Measurements from ENCODE around the gene BAIAP2. TPM values are rescaled to one million over a fixed set of nuclear protein-coding genes. Genes with fewer than 3 reads are reported as not detected.

The BAIAP2 gene
- total and polyA plus RNA-seq, 2 of the 13 experiments (the other 11 are each of a cell fraction or from before 2014, with no cell fraction given): 22.5 to 24.0 TPM

DNA sequence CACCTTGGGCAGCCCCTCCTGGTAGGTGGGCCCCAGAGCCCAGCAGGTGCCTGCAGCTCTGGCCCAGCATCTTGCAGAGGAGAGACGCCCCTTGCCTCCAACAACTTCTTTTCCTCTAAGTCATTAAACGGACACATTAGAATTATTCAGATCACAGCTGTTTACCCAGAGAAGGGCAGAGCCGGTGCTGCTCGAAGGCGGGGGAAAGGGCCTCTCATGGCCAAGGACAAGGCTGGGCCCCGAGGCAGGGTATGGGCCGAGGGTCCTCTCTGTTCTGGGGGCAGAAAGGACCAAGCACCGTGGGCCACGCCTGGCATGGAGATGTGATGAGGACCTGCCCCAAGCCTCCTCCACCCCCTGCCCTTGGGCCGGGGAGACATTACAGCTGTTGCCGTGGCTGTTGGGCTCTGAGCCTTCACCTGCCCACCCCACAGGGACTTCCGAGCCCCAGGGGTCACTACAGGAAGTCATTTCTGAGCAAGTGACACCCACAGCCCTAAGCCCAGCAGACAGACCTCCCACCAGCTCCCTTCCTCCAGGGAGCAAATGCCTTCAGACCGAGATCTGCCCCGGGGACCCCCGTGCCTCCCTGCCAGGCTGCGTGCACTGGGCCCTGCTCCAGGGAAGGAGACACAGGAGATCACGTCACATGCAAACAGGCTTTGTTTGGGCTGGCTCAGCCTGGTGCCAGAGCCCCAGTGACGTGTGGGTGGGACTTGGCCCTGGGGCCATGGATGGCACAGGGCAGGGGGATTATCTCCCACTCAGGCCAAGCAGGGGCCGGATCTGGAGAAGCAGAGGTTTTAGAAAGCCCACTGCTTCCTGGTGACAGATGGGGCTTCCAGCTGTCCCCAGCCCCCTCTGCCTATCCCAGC lies 129.7 kb downstream of the BAIAP2 start (continued):
- no peak for TF ChIP-seq ZNF143 (CRISPR knock-in tag; IDR thresholded peaks at IDR 0.05)
- no peak for TF ChIP-seq TCF12 (IDR thresholded peaks at IDR 0.05)
- 0 out of 2 replicates have a peak, but pooled peaks have one; percentile 52 for TF ChIP-seq TCF12 (CRISPR knock-in tag; IDR thresholded peaks at IDR 0.05)
- TF ChIP-seq MYC (CRISPR knock-in tag; IDR thresholded peaks at IDR 0.05; ENCODE audit: borderline replicate concordance): no peak
- TF ChIP-seq YEATS4 (CRISPR knock-in tag; IDR thresholded peaks at IDR 0.05; ENCODE audit: borderline replicate concordance): 0 out of 2 replicates have a peak, but pooled peaks have one; percentile 20
- TF ChIP-seq ZNF660 (CRISPR knock-in tag; IDR thresholded peaks at IDR 0.05; ENCODE audit: borderline replicate concordance, low read depth): 0 out of 2 replicates have a peak, but pooled peaks have one; percentile 38
- TF ChIP-seq BHLHE40 (IDR thresholded peaks at IDR 0.05; ENCODE audit: low read length): no peak
- no peak; a peak in 1 of 4 replicates for TF ChIP-seq KLF16 (CRISPR knock-in tag; IDR thresholded peaks at IDR 0.05)
- TF ChIP-seq, protein P1, sequence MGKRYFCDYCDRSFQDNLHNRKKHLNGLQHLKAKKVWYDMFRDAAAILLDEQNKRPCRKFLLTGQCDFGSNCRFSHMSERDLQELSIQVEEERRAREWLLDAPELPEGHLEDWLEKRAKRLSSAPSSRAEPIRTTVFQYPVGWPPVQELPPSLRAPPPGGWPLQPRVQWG (CRISPR knock-in tag; IDR thresholded peaks at IDR 0.05; ENCODE audit: borderline replicate concordance, low read depth): no peak
- TF ChIP-seq ATF7 (IDR thresholded peaks at IDR 0.05): no peak
- peak; percentile 91 for TF ChIP-seq ATF7 (CRISPR knock-in tag; IDR thresholded peaks at IDR 0.05)
- TF ChIP-seq SATB2 (CRISPR knock-in tag; IDR thresholded peaks at IDR 0.05): no peak
- peak; percentile 44; the same call in 1 of the 2 replicates for TF ChIP-seq CREM (IDR thresholded peaks at IDR 0.05)
- TF ChIP-seq CREM (CRISPR knock-in tag; IDR thresholded peaks at IDR 0.05): no peak
- TF ChIP-seq, protein P2, sequence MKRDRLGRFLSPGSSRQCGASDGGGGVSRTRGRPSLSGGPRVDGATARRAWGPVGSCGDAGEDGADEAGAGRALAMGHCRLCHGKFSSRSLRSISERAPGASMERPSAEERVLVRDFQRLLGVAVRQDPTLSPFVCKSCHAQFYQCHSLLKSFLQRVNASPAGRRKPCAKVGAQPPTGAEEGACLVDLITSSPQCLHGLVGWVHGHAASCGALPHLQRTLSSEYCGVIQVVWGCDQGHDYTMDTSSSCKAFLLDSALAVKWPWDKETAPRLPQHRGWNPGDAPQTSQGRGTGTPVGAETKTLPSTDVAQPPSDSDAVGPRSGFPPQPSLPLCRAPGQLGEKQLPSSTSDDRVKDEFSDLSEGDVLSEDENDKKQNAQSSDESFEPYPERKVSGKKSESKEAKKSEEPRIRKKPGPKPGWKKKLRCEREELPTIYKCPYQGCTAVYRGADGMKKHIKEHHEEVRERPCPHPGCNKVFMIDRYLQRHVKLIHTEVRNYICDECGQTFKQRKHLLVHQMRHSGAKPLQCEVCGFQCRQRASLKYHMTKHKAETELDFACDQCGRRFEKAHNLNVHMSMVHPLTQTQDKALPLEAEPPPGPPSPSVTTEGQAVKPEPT (CRISPR knock-in tag; IDR thresholded peaks at IDR 0.05; ENCODE audit: low read depth): peak; percentile 29; the same call in 1 of the 2 replicates
- TF ChIP-seq ZSCAN22 (CRISPR knock-in tag; IDR thresholded peaks at IDR 0.05): 0 out of 2 replicates have a peak, but pooled peaks have one; percentile 52
- TF ChIP-seq FOXK1 (CRISPR knock-in tag; IDR thresholded peaks at IDR 0.05; ENCODE audit: borderline replicate concordance, low read depth): no peak
- TF ChIP-seq, protein P3, sequence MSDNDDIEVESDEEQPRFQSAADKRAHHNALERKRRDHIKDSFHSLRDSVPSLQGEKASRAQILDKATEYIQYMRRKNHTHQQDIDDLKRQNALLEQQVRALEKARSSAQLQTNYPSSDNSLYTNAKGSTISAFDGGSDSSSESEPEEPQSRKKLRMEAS (IDR thresholded peaks at IDR 0.05): 0 out of 2 replicates have a peak, but pooled peaks have one; percentile 5
- TF ChIP-seq, protein P4, sequence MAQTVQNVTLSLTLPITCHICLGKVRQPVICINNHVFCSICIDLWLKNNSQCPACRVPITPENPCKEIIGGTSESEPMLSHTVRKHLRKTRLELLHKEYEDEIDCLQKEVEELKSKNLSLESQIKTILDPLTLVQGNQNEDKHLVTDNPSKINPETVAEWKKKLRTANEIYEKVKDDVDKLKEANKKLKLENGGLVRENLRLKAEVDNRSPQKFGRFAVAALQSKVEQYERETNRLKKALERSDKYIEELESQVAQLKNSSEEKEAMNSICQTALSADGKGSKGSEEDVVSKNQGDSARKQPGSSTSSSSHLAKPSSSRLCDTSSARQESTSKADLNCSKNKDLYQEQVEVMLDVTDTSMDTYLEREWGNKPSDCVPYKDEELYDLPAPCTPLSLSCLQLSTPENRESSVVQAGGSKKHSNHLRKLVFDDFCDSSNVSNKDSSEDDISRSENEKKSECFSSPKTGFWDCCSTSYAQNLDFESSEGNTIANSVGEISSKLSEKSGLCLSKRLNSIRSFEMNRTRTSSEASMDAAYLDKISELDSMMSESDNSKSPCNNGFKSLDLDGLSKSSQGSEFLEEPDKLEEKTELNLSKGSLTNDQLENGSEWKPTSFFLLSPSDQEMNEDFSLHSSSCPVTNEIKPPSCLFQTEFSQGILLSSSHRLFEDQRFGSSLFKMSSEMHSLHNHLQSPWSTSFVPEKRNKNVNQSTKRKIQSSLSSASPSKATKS (CRISPR knock-in tag; IDR thresholded peaks at IDR 0.05): no peak
- 0 out of 2 replicates have a peak, but pooled peaks have one; percentile 26 for TF ChIP-seq ZSCAN21 (CRISPR knock-in tag; IDR thresholded peaks at IDR 0.05; ENCODE audit: borderline replicate concordance)
- TF ChIP-seq KMT2B (CRISPR knock-in tag; IDR thresholded peaks at IDR 0.05): no peak
- TF ChIP-seq, protein P5, sequence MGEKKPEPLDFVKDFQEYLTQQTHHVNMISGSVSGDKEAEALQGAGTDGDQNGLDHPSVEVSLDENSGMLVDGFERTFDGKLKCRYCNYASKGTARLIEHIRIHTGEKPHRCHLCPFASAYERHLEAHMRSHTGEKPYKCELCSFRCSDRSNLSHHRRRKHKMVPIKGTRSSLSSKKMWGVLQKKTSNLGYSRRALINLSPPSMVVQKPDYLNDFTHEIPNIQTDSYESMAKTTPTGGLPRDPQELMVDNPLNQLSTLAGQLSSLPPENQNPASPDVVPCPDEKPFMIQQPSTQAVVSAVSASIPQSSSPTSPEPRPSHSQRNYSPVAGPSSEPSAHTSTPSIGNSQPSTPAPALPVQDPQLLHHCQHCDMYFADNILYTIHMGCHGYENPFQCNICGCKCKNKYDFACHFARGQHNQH (CRISPR knock-in tag; IDR thresholded peaks at IDR 0.05): 0 out of 2 replicates have a peak, but pooled peaks have one; percentile 8
- TF ChIP-seq ZNF44 (CRISPR knock-in tag; IDR thresholded peaks at IDR 0.05): no peak
- TF ChIP-seq ERF (CRISPR knock-in tag; IDR thresholded peaks at IDR 0.05): peak; percentile 54; the same call in 1 of the 2 replicates
- TF ChIP-seq ZZZ3 (CRISPR knock-in tag; IDR thresholded peaks at IDR 0.05; ENCODE audit: borderline replicate concordance): peak; percentile 88; the same call in 1 of the 2 replicates
